HG03558 (cell line): Measurements from ENCODE around the gene RYR3.

Experiments
- ATAC-seq: cut with Tn5 transposase; IDR thresholded peaks from one replicate; pipeline ENCODE4 v1.9.1; 2021; ENCODE audit warnings: moderate number of reproducible peaks; ENCODE audit not compliant: unreplicated experiment; ENCODE audit errors: extremely low read depth

The RYR3 gene

GRCh38 chr15:33442449-33442848 lies 131.7 kb downstream of the RYR3 start:
- no peak for ATAC-seq

- ATAC-seq = no peak
These were observed 132.9 kb downstream of the RYR3 start for GRCh38 chr15:33443708-33444107.

GRCh38 chr15:33445984-33446383 lies 135.2 kb downstream of the RYR3 start:
- no peak for ATAC-seq

DNA sequence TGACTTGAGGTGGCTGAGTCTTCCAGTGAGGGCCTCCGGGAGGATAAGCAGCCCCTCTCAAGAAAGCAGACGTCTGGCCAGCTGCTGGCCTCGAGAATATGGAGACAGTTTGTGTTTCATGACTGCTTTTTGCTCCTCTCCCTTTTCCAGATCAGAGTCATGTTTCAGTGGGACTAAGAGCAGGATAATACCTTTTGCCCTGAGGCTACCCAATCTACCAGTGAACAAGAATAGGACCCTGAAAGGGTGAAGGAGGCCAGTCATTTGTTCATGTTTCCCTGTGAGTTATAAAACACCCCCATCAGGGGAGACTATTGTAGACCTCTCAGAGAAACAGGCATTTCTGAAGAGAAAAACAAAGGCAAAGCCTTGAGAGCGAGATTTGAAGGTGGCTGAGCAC lies 137.4 kb downstream of the RYR3 start:
- ATAC-seq = no peak

DNA sequence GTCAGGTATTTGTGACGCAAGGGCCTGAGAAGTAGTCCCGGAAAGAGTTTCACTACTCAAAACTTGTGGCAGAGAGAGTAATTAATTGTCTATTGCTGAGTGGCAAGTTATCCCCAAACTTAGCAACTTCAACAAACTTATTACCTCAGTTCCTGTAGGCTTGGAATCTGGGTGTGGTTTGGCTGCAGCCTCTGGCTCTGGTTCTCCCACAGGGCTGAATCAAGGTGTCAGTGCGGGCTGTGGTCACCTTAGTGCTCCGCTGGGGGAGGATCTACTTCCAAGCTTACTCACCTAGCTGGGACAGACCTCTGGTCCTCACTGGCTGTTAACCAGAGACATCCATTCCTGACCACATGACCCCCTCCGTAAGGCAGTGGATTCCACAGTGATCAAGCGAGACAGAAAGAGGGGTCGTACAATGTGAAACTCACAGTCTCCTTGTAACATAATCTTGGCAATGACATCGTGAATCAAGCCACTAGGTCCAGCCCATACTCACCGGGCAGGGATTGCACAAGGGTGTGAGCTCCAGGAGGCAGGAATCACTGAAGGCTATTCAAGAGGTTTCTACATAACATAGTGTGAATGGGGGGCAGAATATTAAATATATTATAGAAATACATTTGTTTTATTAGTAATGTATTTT lies 138.3 kb downstream of the RYR3 start:
- ATAC-seq = no peak

GRCh38 chr15:33449810-33450209 lies 139.0 kb downstream of the RYR3 start:
- no peak for ATAC-seq

DNA sequence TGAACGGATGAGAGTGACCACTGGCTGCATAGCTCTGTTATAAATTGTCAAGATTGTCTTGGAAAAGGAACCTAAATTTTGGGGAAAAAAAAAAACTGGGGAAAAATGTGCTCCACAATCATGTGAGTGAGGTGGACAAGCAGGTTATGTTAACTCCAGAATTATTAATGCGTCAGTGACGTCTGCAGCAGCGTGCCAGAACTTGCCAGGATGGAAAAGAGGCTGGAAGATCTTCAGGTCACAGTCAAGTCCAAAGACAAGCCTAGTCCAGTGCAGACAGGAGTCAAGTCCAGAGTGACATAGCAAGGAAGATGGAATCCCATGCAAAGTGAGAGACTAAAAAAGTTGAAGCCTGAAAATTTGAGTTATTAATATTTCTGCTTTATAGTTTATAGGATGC lies 140.6 kb downstream of the RYR3 start:
- ATAC-seq = no peak

DNA sequence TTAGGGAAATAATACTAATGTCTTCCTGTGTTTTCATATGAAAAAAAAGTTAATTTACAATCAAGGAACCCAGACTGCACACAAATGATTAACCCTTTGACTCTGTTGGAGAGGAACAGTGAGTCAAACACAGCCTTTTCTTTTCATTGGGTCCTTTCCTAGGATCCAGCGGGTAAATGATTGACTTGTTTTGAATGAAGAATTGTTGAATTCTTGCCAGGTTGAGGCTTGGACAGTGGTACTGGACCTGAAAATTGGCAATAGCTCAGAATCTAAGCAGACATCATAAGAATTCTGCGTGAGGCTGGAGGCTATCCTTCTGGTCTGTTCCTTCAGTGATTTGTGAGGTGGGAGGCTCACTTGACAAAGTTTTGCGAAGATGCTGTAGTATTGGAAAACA lies 143.0 kb downstream of the RYR3 start:
- ATAC-seq = no peak

DNA sequence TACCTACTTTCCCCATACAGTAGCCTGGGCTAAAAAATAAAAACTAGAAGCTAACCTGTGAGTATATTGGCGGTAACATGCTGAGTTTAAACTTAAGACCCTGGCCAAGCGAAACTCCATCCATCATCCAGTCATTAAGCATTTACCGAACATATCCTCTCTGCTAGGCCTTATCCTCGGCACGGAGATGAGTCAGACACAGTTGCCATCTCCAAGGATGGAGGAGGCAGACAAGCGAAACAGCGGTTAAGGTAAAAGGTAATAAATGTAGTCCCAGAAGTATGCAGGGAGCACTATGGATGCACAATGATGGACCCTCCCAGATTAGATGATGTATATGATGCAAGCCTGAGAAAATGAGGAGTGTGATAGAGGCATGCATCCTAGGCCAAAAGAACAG lies 143.6 kb downstream of the RYR3 start:
- ATAC-seq = no peak

GRCh38 chr15:33454996-33455395 lies 144.2 kb downstream of the RYR3 start:
- no peak for ATAC-seq

GRCh38 chr15:33458421-33458820 lies 147.7 kb downstream of the RYR3 start:
- no peak for ATAC-seq

GRCh38 chr15:33460166-33460805 lies 149.5 kb downstream of the RYR3 start:
- ATAC-seq = no peak

- ATAC-seq = no peak
These were observed 150.9 kb downstream of the RYR3 start for GRCh38 chr15:33461671-33462070.

GRCh38 chr15:33467146-33467815 lies 156.5 kb downstream of the RYR3 start:
- no peak for ATAC-seq

GRCh38 chr15:33467816-33468163 lies 157.0 kb downstream of the RYR3 start:
- ATAC-seq = no peak

- no peak for ATAC-seq
These were observed 158.0 kb downstream of the RYR3 start for GRCh38 chr15:33468740-33469139.

DNA sequence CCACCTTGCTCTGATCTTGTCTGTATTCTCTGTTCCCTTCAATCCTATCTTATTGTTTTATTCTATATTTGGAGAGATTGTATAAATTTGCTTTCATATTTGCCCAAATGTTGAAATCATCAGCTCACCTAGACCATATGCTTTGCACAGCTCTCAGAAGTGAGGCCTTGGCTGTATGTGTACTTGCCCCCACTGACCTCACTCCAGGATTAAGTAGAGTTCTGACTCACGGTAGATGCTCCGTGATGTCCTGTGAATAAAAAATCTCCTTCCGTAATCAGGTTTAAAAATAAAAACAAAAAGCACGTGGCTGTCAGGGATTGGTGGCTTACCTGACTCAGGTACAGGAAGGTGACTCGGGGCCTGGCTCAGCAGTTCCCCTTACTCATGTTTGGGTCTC lies 162.2 kb downstream of the RYR3 start:
- no peak for ATAC-seq

DNA sequence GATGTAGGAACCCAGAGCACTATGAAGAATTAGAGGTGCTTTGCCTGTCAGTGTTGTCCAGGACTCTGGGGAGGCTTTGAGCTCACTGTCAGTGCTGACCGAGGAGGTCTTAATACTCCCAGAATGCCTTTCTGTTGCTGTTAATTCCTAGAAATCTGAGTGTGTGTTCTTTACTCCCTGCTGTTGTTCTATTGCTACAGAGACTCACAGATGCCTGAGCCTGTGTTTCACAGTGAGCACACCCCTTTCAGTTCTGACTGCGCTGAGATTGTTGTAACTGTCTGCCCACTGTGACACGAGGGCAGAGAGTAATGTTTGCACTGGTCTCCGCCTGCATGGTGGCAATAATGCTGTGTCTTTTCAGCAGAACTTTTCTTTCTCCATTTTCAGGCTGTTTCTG lies 162.9 kb downstream of the RYR3 start:
- no peak for ATAC-seq

DNA sequence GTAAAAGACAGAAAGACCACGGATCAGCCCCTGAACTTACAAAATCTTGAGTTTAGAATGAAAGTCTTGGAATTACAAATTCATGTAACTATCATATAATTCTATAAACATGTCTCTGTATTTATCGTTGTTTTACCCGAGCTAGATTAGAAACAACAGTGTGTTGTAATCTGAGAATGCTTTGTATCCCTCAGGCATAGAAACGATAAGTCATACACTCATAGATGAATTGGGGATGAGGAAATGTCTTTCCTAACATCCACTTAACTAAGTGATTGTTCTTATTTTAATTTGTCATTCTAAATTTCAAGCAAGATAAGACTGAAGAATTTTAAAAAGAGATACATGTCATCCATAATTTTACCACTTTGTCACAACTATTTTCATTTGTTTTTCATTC lies 165.3 kb downstream of the RYR3 start:
- ATAC-seq = no peak

DNA sequence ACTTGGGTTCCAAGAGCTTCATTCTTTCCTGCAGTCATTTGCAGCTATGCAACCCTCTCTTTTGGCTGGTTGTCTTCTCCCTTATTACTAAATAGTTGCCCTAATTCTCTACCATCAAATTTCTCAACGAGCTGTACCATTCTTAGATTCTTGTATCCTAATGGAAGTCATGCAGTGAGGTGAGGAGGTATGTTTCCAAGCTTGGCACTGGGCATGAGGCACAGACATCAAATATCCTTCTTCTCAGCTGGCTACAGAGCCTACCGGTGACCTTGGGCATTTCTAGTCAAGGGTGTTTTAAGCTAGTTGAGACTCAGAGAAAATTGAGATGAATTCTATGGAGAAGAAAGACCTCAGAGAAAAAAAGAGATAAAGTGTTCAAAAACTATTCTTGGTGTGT lies 166.1 kb downstream of the RYR3 start:
- no peak for ATAC-seq

DNA sequence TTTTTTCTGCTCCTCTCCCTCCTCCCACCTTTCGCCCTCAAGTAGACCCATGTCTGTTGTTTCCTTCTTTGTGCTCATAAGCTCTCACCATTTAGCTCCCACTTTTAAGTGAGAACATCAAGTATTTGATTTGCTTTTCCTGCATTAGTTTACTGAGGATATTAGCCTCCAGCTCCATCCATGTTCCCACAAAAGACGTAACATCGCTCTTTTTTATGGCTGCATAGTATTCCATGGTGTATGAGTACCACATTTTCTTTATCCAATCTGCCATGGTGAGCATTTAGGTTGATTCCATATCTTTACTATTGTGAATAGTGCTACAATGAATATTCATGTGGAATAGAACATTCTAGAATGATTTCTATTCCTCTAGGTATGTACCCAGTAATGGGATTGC lies 178.6 kb downstream of the RYR3 start:
- no peak for ATAC-seq

GRCh38 chr15:33490703-33491102 lies 179.9 kb downstream of the RYR3 start:
- no peak for ATAC-seq
